Endothelial cell of umbilical vein (primary cell): ENCODE data around the gene LRRC37A3. TPM values are rescaled to one million over a fixed set of nuclear protein-coding genes. Genes with fewer than 3 reads are reported as not detected.
"Not testable (repeated sequence)": the region's sequence is repeated elsewhere in the genome, so short reads cannot be mapped to it uniquely, and the experiment has no call there.

Source experiments
- BruUV-seq: library from RNA; stranded (reverse); fragments of 400-500 nt; replicated peaks from 2 replicates; lab custom pipeline; 2021; lab: Mats Ljungman, UMichigan
- CTCF ChIA-PET: fragments of 300-600, 350-600 bp; sonication (Branson Sonifier 250); formaldehyde crosslinking; loops from one replicate; lab custom pipeline; 2021; ENCODE audit warnings: antibody characterized with exemption, inconsistent platforms; lab: Charles Lee
- POLR2A ChIA-PET: fragments of 300-600, 350-600 bp; sonication (Branson Sonifier 250); formaldehyde crosslinking; loops from one replicate; lab custom pipeline; 2021; ENCODE audit warnings: antibody characterized with exemption, inconsistent platforms; lab: Charles Lee
- DNase-seq: peaks from one replicate; pipeline ENCODE4 v3.0.0-alpha.2; 2011; ENCODE audit warnings: low read depth, low spot score
- FAIRE-seq: peaks from 2 replicates; lab custom pipeline; 2011; peaks lifted over from hg19 to GRCh38; lab: Jason Lieb, UNC
- H2AFZ ChIP-seq: 2 replicates; pipeline ENCODE4 v1.6.0; 2012; ENCODE audit warnings: low read depth, low read length, control low read depth, inconsistent platforms
- H3K27ac ChIP-seq: 2 replicates; pipeline ENCODE4 v1.5.1; 2011; ENCODE audit warnings: low read depth, mild to moderate bottlenecking, control low read depth, low read length, moderate library complexity; ENCODE audit not compliant: insufficient read depth
- H3K27me3 ChIP-seq, 2 experiments: 2 replicates each; pipeline versions ENCODE4 v1.6.0 to v1.6.1; 2011; ENCODE audit warnings: low read length in 2 of 2, mixed read lengths in 1 of 2; ENCODE audit not compliant: control insufficient read depth in 2 of 2, insufficient read depth in 2 of 2
- H3K36me3 ChIP-seq, 2 experiments: 2 replicates in 1 of 2; 3 replicates in 1 of 2; pipeline ENCODE4 v1.5.1; 2011; ENCODE audit warnings: low read length in 2 of 2, mild to moderate bottlenecking in 1 of 2, moderate library complexity in 1 of 2; ENCODE audit not compliant: control insufficient read depth in 2 of 2, insufficient read depth in 2 of 2; ENCODE audit errors: extremely low read depth in 1 of 2
- H3K4me1 ChIP-seq: 3 replicates; pipeline ENCODE4 v1.5.1; 2011; ENCODE audit warnings: mild to moderate bottlenecking, low read length; ENCODE audit not compliant: control insufficient read depth, insufficient read depth; ENCODE audit errors: extremely low read depth
- H3K4me2 ChIP-seq: 2 replicates; pipeline ENCODE4 v1.6.1; 2011; ENCODE audit warnings: low read length, control low read depth, mixed read lengths; ENCODE audit not compliant: insufficient read depth
- H3K4me3 ChIP-seq, 3 experiments: fragments of 200-600 bp in 1 of 3; sonication (generic), shearing (Covaris generic) in 1 of 3; replicated peaks in 1 of 3; 2 replicates each; pipeline ENCODE4 v1.5.1; 2011 to 2016; ENCODE audit warnings: control low read depth in 3 of 3, low read length in 3 of 3, mild to moderate bottlenecking in 2 of 3, inconsistent platforms in 1 of 3, low read depth in 1 of 3, moderate library complexity in 1 of 3; ENCODE audit not compliant: insufficient read depth in 1 of 3
- H3K79me2 ChIP-seq: 2 replicates; pipeline ENCODE4 v1.6.0; 2012; ENCODE audit warnings: low read length, inconsistent platforms; ENCODE audit not compliant: control insufficient read depth, insufficient read depth
- H3K9ac ChIP-seq: replicated peaks from 2 replicates; pipeline ENCODE3; 2011; ENCODE audit warnings: low read length, control low read depth; ENCODE audit not compliant: insufficient read depth; ENCODE audit errors: extremely low read depth
- H3K9me1 ChIP-seq: replicated peaks from 3 replicates; pipeline ENCODE4 v1.6.0; 2011; ENCODE audit warnings: mild to moderate bottlenecking, low read length; ENCODE audit not compliant: control insufficient read depth, insufficient read depth; ENCODE audit errors: extremely low read depth
- H3K9me3 ChIP-seq: replicated peaks from 2 replicates; pipeline ENCODE4 v1.5.1; 2012; ENCODE audit warnings: low read length, inconsistent platforms; ENCODE audit not compliant: control insufficient read depth, insufficient read depth
- H4K20me1 ChIP-seq: replicated peaks from 2 replicates; pipeline ENCODE3; 2011; ENCODE audit warnings: mild to moderate bottlenecking, low read length; ENCODE audit not compliant: control insufficient read depth, insufficient read depth; ENCODE audit errors: extremely low read depth
- EZH2 ChIP-seq: IDR thresholded peaks from 2 replicates; pipeline ENCODE4 v1.6.1; 2012; ENCODE audit warnings: borderline replicate concordance, low read depth, mild to moderate bottlenecking, moderate library complexity, low read length, inconsistent platforms; ENCODE audit not compliant: severe bottlenecking
- FOS ChIP-seq: IDR thresholded peaks from 2 replicates; pipeline ENCODE4 v1.6.1; 2011; ENCODE audit warnings: mild to moderate bottlenecking, low read length, moderate library complexity, borderline replicate concordance; ENCODE audit not compliant: insufficient read depth
- GATA2 ChIP-seq: IDR thresholded peaks from 2 replicates; pipeline ENCODE4 v1.7.0; 2011; ENCODE audit warnings: low read depth, mild to moderate bottlenecking, moderate library complexity, mixed read lengths, low read length; ENCODE audit not compliant: insufficient read length, insufficient read depth
- JUN ChIP-seq: IDR thresholded peaks from 2 replicates; pipeline ENCODE4 v1.6.1; 2011; ENCODE audit warnings: borderline replicate concordance, low read depth; ENCODE audit not compliant: insufficient read length, insufficient read depth
- MYC ChIP-seq: IDR thresholded peaks from one replicate; pipeline ENCODE4 v1.6.1; 2011; ENCODE audit warnings: mild to moderate bottlenecking, low read depth, low read length
- POLR2A ChIP-seq: IDR thresholded peaks from 2 replicates; pipeline ENCODE4 v1.6.1; 2012; ENCODE audit warnings: low read depth, mild to moderate bottlenecking, control low read depth, low read length
- POLR2AphosphoS5 ChIP-seq: IDR thresholded peaks from 2 replicates; pipeline ENCODE4 v1.6.1; 2012; ENCODE audit warnings: low read depth, mild to moderate bottlenecking, control low read depth, low read length, moderate library complexity; ENCODE audit not compliant: insufficient read depth
- dilution Hi-C: fragments of 300-500 bp; cut with MboI; formaldehyde crosslinking; loops from one replicate; pipeline ENCODE4 v1.15.0; 2019; ENCODE audit warnings: low sequenced_read_pairs; ENCODE audit not compliant: extremely low pct_ligation_motif_present
- intact Hi-C: fragments of 100-400 bp; cut with micrococcal nuclease; formaldehyde crosslinking; loops from one replicate; pipeline ENCODE4 v1.10.0; 2022
- polyA plus RNA-seq, 4 experiments: library from polyadenylated mRNA; depleted of rRNA in 3 of 4; stranded (reverse) in 3 of 4; unstranded in 1 of 4; fragments of >200 nt; gene quantifications; 2 replicates each; pipeline versions ENCODE4 v1.2.1 to v1.2.3, GENCODE V29; 2011 to 2012; ENCODE audit warnings: missing spikeins in 1 of 4
- total RNA-seq: library from RNA; stranded (reverse); gene quantifications from 2 replicates; pipeline ENCODE4 v1.2.3, GENCODE V29; 2021
- TF ChIP-seq, protein P1 (sequence below): IDR thresholded peaks from 2 replicates; pipeline ENCODE4 v1.6.1; 2011; ENCODE audit not compliant: insufficient read depth, insufficient read length
- TF ChIP-seq, protein P2 (sequence below), 2 donors: IDR thresholded peaks; 1 replicate in 1 of 2; 2 replicates in 1 of 2; pipeline ENCODE4 v1.5.1; 2011; ENCODE audit warnings: low read length in 2 of 2, mild to moderate bottlenecking in 2 of 2, moderate library complexity in 2 of 2, control low read depth in 1 of 2, inconsistent platforms in 1 of 2, low read depth in 1 of 2; ENCODE audit not compliant: insufficient read depth in 1 of 2; ENCODE audit errors: extremely low read depth in 1 of 2

The LRRC37A3 gene
- total and polyA plus RNA-seq, 2 donors (not counting 3 experiments of a cell fraction or from before 2014, with no cell fraction given) = 7.1 to 8.6 TPM

- POLR2A ChIA-PET = no interaction called here
- Histone ChIP-seq H3K4me3 (no peak overlapping the region), H3K27ac (no peak overlapping the region), H3K9me1 (no peaks in the 10 kb centered on the region), H3K79me2 (peaks cover 2% of the 10 kb centered on the region), H3K9ac (no peak overlapping the region), H3K4me2 (no peak overlapping the region), H3K9me3 (no peaks in the 10 kb centered on the region), H3K27me3 (no peaks in the 10 kb centered on the region), H2AFZ (no peak overlapping the region), H3K36me3 (no peaks in the 10 kb centered on the region), H3K4me1 (peaks cover 6% of the 10 kb centered on the region), H4K20me1 (no peaks in the 10 kb centered on the region)
- TF ChIP-seq, protein P1, sequence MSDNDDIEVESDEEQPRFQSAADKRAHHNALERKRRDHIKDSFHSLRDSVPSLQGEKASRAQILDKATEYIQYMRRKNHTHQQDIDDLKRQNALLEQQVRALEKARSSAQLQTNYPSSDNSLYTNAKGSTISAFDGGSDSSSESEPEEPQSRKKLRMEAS = no peak
- no peak for TF ChIP-seq FOS
- TF ChIP-seq POLR2AphosphoS5 = no peak
- no peak for TF ChIP-seq MYC
- no peak for TF ChIP-seq EZH2
- TF ChIP-seq GATA2 = no peak
- TF ChIP-seq POLR2A = no peak
- TF ChIP-seq, protein P2, sequence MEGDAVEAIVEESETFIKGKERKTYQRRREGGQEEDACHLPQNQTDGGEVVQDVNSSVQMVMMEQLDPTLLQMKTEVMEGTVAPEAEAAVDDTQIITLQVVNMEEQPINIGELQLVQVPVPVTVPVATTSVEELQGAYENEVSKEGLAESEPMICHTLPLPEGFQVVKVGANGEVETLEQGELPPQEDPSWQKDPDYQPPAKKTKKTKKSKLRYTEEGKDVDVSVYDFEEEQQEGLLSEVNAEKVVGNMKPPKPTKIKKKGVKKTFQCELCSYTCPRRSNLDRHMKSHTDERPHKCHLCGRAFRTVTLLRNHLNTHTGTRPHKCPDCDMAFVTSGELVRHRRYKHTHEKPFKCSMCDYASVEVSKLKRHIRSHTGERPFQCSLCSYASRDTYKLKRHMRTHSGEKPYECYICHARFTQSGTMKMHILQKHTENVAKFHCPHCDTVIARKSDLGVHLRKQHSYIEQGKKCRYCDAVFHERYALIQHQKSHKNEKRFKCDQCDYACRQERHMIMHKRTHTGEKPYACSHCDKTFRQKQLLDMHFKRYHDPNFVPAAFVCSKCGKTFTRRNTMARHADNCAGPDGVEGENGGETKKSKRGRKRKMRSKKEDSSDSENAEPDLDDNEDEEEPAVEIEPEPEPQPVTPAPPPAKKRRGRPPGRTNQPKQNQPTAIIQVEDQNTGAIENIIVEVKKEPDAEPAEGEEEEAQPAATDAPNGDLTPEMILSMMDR (IDR thresholded peaks at IDR 0.05; ENCODE audit: extremely low read depth in 1 of 2, insufficient read depth in 1 of 2, low read depth in 1 of 2, low read length in 2 of 2) = no peak
- no peak for TF ChIP-seq JUN
- no TSS peak for BruUV-seq
- dilution Hi-C loops (no loop called here), intact Hi-C loops (no loop called here)
- CTCF ChIA-PET = interaction anchor here (1.6 kb wide), 1 partner anchor 136 kb away, joined by 7 read pairs; no protein-coding TSS in a partner anchor
- FAIRE-seq (no peak), DNase-seq (no peak)
Observed at GRCh38 chr17:64964796-64965195, 45.5 kb upstream of the LRRC37A3 start.

DNA sequence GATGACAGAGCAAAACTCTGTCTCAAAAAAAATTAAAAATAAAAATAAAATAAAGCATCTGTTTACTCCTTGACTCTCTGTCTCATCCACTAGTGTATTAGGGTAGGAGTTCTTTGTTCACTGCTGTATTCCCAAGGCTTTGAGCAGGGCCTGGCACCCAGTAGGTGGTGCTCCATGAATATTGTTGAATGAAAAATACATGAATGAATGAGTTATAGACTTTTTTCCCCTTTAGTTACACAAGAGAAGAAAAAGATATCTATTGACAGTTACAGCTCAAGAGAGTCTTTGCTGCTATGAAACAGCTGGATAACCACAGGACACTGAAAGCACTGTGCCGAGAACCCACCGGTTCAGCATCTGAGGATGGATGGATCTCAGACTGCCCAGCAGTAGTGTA lies 44.5 kb upstream of the LRRC37A3 start:
- H3K4me3 ChIP-seq, H2AFZ ChIP-seq, H3K9me1 ChIP-seq, BruUV-seq, H4K20me1 ChIP-seq, FAIRE-seq, POLR2A ChIA-PET, dilution Hi-C loops, H3K9me3 ChIP-seq, H3K79me2 ChIP-seq, H3K9ac ChIP-seq, H3K4me1 ChIP-seq, DNase-seq, H3K27ac ChIP-seq, H3K36me3 ChIP-seq, H3K27me3 ChIP-seq, H3K4me2 ChIP-seq: not testable (repeated sequence)
- intact Hi-C loops = loop anchor here (2.0 kb wide), 1 partner anchor 43 kb away; no protein-coding TSS in a partner anchor
- CTCF ChIA-PET = interaction anchor here (1.0 kb wide), 1 partner anchor 44 kb away, joined by 3 read pairs; the partner anchor contains the start of gene LRRC37A3
